HG03103 (cell line): Measurements from ENCODE around the gene CORO1C.
"Not testable (repeated sequence)": the region's sequence is repeated elsewhere in the genome, so short reads cannot be mapped to it uniquely, and the experiment has no call there.

Experiments used
- ATAC-seq: cut with Tn5 transposase; IDR thresholded peaks from one replicate; pipeline ENCODE4 v1.9.1; 2021; ENCODE audit warnings: low read depth; ENCODE audit not compliant: unreplicated experiment

CORO1C gene

GRCh38 chr12:108620236-108620879, 111.0 kb downstream of the CORO1C start:
- no peak for ATAC-seq

GRCh38 chr12:108619369-108620160, 111.8 kb downstream of the CORO1C start:
- no peak for ATAC-seq

GRCh38 chr12:108618953-108619274, 112.4 kb downstream of the CORO1C start:
- ATAC-seq = not testable (repeated sequence)

GRCh38 chr12:108618079-108618952, 113.0 kb downstream of the CORO1C start:
- ATAC-seq = no peak

- ATAC-seq = peak; percentile 54
These were observed 114.1 kb downstream of the CORO1C start for GRCh38 chr12:108616941-108617858.

GRCh38 chr12:108616359-108616758, 115.0 kb downstream of the CORO1C start:
- no peak for ATAC-seq

GRCh38 chr12:108615918-108616317, 115.4 kb downstream of the CORO1C start:
- no peak for ATAC-seq

GRCh38 chr12:108614639-108615038, 116.7 kb downstream of the CORO1C start:
- ATAC-seq = no peak

- no peak for ATAC-seq
These were observed 117.3 kb downstream of the CORO1C start for GRCh38 chr12:108614041-108614440.

GRCh38 chr12:108613548-108613947, 117.8 kb downstream of the CORO1C start:
- no peak for ATAC-seq

GRCh38 chr12:108612788-108613282, 118.5 kb downstream of the CORO1C start:
- no peak for ATAC-seq

- no peak for ATAC-seq
These were observed 119.4 kb downstream of the CORO1C start for GRCh38 chr12:108611884-108612415.

- no peak for ATAC-seq
These were observed 120.3 kb downstream of the CORO1C start for GRCh38 chr12:108610856-108611605.

GRCh38 chr12:108610336-108610815, 120.9 kb downstream of the CORO1C start:
- no peak for ATAC-seq

- ATAC-seq = no peak
These were observed 121.6 kb downstream of the CORO1C start for GRCh38 chr12:108609537-108610335.

- ATAC-seq = no peak
These were observed 122.7 kb downstream of the CORO1C start for GRCh38 chr12:108608616-108609015.

GRCh38 chr12:108607981-108608600, 123.2 kb downstream of the CORO1C start:
- ATAC-seq = no peak

- ATAC-seq = no peak
These were observed 124.8 kb downstream of the CORO1C start for GRCh38 chr12:108606492-108606891.
